Right ventricle myocardium superior (tissue), 1 donor: ENCODE results near the gene CARMIL1. TPM values are rescaled to one million over a fixed set of nuclear protein-coding genes. Genes with fewer than 3 reads are reported as not detected.

Source experiments
- ATAC-seq: fragments of 200-7000 bp; cut with Tn5 transposase; one replicate; pipeline ENCODE4 v1.9.1; 2020; ENCODE audit warnings: mild to moderate bottlenecking; ENCODE audit not compliant: poor library complexity
- DNase-seq: peaks from one replicate; pipeline ENCODE4 v3.0.0-alpha.2; 2020
- intact Hi-C: fragments of 100-400 bp; cut with DNase I; formaldehyde crosslinking; loops from one replicate; pipeline ENCODE4 v1.11.2; 2022
- total RNA-seq: library from RNA; stranded (reverse); fragmentation: NEBNext Ultra II Directional; extraction: Animal tissue kit (Norgen Biotek cat#: 25700); gene quantifications from one replicate; pipeline ENCODE4 v1.2.1, GENCODE V29; 2021
- donor health status: DM: no; HTN: yes; CAD: no; lungs with severe emphysema.

CARMIL1 gene
- total RNA-seq, 1 donor from 2014 or later, result 3.4 TPM

GRCh38 chr6:25326960-25327359 is 47.8 kb downstream of the CARMIL1 start:
- no peak for DNase-seq
- intact Hi-C loops, result no loop called here
- peak; percentile 40 for ATAC-seq

- no peak for ATAC-seq
- DNase-seq, result no peak
- intact Hi-C loops, result no loop called here
Observed at GRCh38 chr6:25327432-25327831, 48.3 kb downstream of the CARMIL1 start.

- DNase-seq (no peak), ATAC-seq (no peak)
- intact Hi-C loops, result no loop called here
Observed at GRCh38 chr6:25329161-25329817, 50.1 kb downstream of the CARMIL1 start.

GRCh38 chr6:25329982-25330381 is 50.8 kb downstream of the CARMIL1 start:
- ATAC-seq (no peak), DNase-seq (no peak)
- intact Hi-C loops, result no loop called here

- intact Hi-C loops, result no loop called here
- peak; percentile 26 for ATAC-seq
- DNase-seq, result no peak
Observed at GRCh38 chr6:25330796-25331685, 51.9 kb downstream of the CARMIL1 start.

GRCh38 chr6:25332165-25332564 is 53.0 kb downstream of the CARMIL1 start:
- DNase-seq (no peak), ATAC-seq (no peak)
- intact Hi-C loops, result no loop called here

- ATAC-seq (peak; percentile 32), DNase-seq (no peak)
Observed at GRCh38 chr6:25332655-25333071, 53.5 kb downstream of the CARMIL1 start.

GRCh38 chr6:25333471-25333870 is 54.3 kb downstream of the CARMIL1 start:
- no peak for ATAC-seq
- intact Hi-C loops, result no loop called here
- DNase-seq, result no peak

More at GRCh38 chr6:25332655-25333071, 53.5 kb downstream of the CARMIL1 start:
- intact Hi-C loops, result no loop called here

GRCh38 chr6:25334793-25335192 is 55.6 kb downstream of the CARMIL1 start:
- no peak for ATAC-seq
- intact Hi-C loops, result no loop called here
- DNase-seq, result no peak

- DNase-seq, result no peak
- intact Hi-C loops, result no loop called here
- no peak for ATAC-seq
Observed at GRCh38 chr6:25336996-25337395, 57.8 kb downstream of the CARMIL1 start.

GRCh38 chr6:25337431-25337830 is 58.3 kb downstream of the CARMIL1 start:
- DNase-seq (no peak), ATAC-seq (no peak)
- intact Hi-C loops, result no loop called here

- ATAC-seq (no peak), DNase-seq (no peak)
- intact Hi-C loops, result no loop called here
Observed at GRCh38 chr6:25340431-25341202, 61.4 kb downstream of the CARMIL1 start.

GRCh38 chr6:25341203-25341552 is 62.0 kb downstream of the CARMIL1 start:
- no peak for DNase-seq
- no peak for ATAC-seq
- intact Hi-C loops, result no loop called here

- ATAC-seq (no peak), DNase-seq (no peak)
- intact Hi-C loops, result no loop called here
Observed at GRCh38 chr6:25341923-25342619, 62.9 kb downstream of the CARMIL1 start.

GRCh38 chr6:25342802-25343201 is 63.6 kb downstream of the CARMIL1 start:
- no peak for ATAC-seq
- DNase-seq, result no peak
- intact Hi-C loops, result no loop called here

GRCh38 chr6:25343984-25344383 is 64.8 kb downstream of the CARMIL1 start:
- intact Hi-C loops, result no loop called here
- DNase-seq, result no peak
- no peak for ATAC-seq

- ATAC-seq (no peak), DNase-seq (no peak)
- intact Hi-C loops, result no loop called here
Observed at GRCh38 chr6:25344827-25345226, 65.7 kb downstream of the CARMIL1 start.

- DNase-seq, result no peak
- intact Hi-C loops, result no loop called here
- no peak for ATAC-seq
Observed at GRCh38 chr6:25346064-25346463, 66.9 kb downstream of the CARMIL1 start.

- DNase-seq, result no peak
- intact Hi-C loops, result no loop called here
- ATAC-seq, result no peak
Observed at GRCh38 chr6:25350573-25350972, 71.4 kb downstream of the CARMIL1 start.
